BLaER1 treated with 17β-estradiol and CSF1 and Interleukin-3, amounts not matched to agents 10 nM and 100 nM (cell line): Measurements from ENCODE around the gene SEMA5A.

Experiments used
- H3K27ac ChIP-seq, 11 experiments: shearing (Covaris generic); formaldehyde crosslinking; 2 replicates each; pipeline ENCODE4 v1.8.1; 2022
- H3K27me3 ChIP-seq, 11 experiments: shearing (Covaris generic); formaldehyde crosslinking; 2 replicates each; pipeline ENCODE4 v1.8.1; 2022
- H3K36me3 ChIP-seq, 11 experiments: shearing (Covaris generic); formaldehyde crosslinking; 2 replicates each; pipeline ENCODE4 v1.8.1; 2022
- H3K4me1 ChIP-seq, 10 experiments: shearing (Covaris generic); formaldehyde crosslinking; 2 replicates each; pipeline ENCODE4 v1.8.1; 2022
- H3K4me2 ChIP-seq, 11 experiments: shearing (Covaris generic); formaldehyde crosslinking; 2 replicates each; pipeline ENCODE4 v1.8.1; 2022
- H3K4me3 ChIP-seq, 10 experiments: shearing (Covaris generic); formaldehyde crosslinking; 2 replicates each; pipeline ENCODE4 v1.8.1; 2022
- H3K9ac ChIP-seq, 11 experiments: shearing (Covaris generic); formaldehyde crosslinking; 2 replicates each; pipeline ENCODE4 v1.8.1; 2022
- H3K9me3 ChIP-seq, 11 experiments: shearing (Covaris generic); formaldehyde crosslinking; replicated peaks in 1 of 11; 2 replicates each; pipeline ENCODE4 v1.8.1; 2022
- H4K20me1 ChIP-seq, 11 experiments: shearing (Covaris generic); formaldehyde crosslinking; 2 replicates each; pipeline ENCODE4 v1.8.1; 2022
- Cebpa-rat ChIP-seq, 11 experiments: shearing (Covaris generic); IDR thresholded peaks; 2 replicates each; pipeline ENCODE4 v1.8.1; 2022

SEMA5A gene

GRCh38 chr5:9540791-9541190 is 5.1 kb downstream of the SEMA5A start:
- H3K4me3 ChIP-seq, result no peak overlapping the region
- H3K4me2 ChIP-seq, result no peak overlapping the region
- peaks cover 0 to 8% (median 3%) of the 10 kb centered on the region in 10 experiments; a peak in 5 of 20 replicates for H3K4me1 ChIP-seq
- TF ChIP-seq Cebpa-rat (IDR thresholded peaks at IDR 0.05), result no peak
- no peaks in the 10 kb centered on the region for H3K36me3 ChIP-seq
- H3K27ac ChIP-seq, result no peak overlapping the region
- H3K27me3 ChIP-seq, result peaks cover 7 to 18% (median 14%) of the 10 kb centered on the region in 11 experiments; a peak in 20 of 22 replicates
- H3K9me3 ChIP-seq, result peaks cover 13 to 16% (median 15%) of the 10 kb centered on the region in 11 experiments; a peak in 21 of 22 replicates
- H4K20me1 ChIP-seq, result no peaks in the 10 kb centered on the region
- no peak overlapping the region for H3K9ac ChIP-seq

- Histone ChIP-seq H3K36me3 (no peaks in the 10 kb centered on the region), H3K27ac (no peak overlapping the region), H4K20me1 (no peaks in the 10 kb centered on the region), H3K4me2 (no peak overlapping the region), H3K9me3 (no peaks in the 10 kb centered on the region), H3K4me3 (no peak overlapping the region), H3K9ac (no peak overlapping the region), H3K4me1 (no peaks in the 10 kb centered on the region), H3K27me3 (no peaks in the 10 kb centered on the region)
- no peak for TF ChIP-seq Cebpa-rat (IDR thresholded peaks at IDR 0.05)
Measured at GRCh38 chr5:9538504-9538903, 7.4 kb downstream of the SEMA5A start.

- Histone ChIP-seq H4K20me1 (no peaks in the 10 kb centered on the region), H3K4me1 (no peaks in the 10 kb centered on the region), H3K9me3 (no peaks in the 10 kb centered on the region), H3K27me3 (no peaks in the 10 kb centered on the region), H3K27ac (no peak overlapping the region), H3K9ac (no peak overlapping the region), H3K4me2 (no peak overlapping the region), H3K36me3 (no peaks in the 10 kb centered on the region), H3K4me3 (no peak overlapping the region)
- no peak for TF ChIP-seq Cebpa-rat (IDR thresholded peaks at IDR 0.05)
Measured at GRCh38 chr5:9537223-9538141, 8.4 kb downstream of the SEMA5A start.

- Histone ChIP-seq H3K4me2 (no peak overlapping the region), H3K9ac (no peak overlapping the region), H3K4me3 (no peak overlapping the region), H3K27ac (no peak overlapping the region), H3K4me1 (no peaks in the 10 kb centered on the region), H4K20me1 (no peaks in the 10 kb centered on the region), H3K9me3 (no peaks in the 10 kb centered on the region), H3K36me3 (no peaks in the 10 kb centered on the region), H3K27me3 (no peaks in the 10 kb centered on the region)
- TF ChIP-seq Cebpa-rat (IDR thresholded peaks at IDR 0.05), result no peak
Measured at GRCh38 chr5:9536717-9537116, 9.2 kb downstream of the SEMA5A start.

- no peak overlapping the region for H3K27ac ChIP-seq
- H3K4me1 ChIP-seq, result no peaks in the 10 kb centered on the region
- no peaks in the 10 kb centered on the region for H3K9me3 ChIP-seq
- H3K4me3 ChIP-seq, result no peak overlapping the region
- no peaks in the 10 kb centered on the region for H4K20me1 ChIP-seq
- H3K9ac ChIP-seq, result no peak overlapping the region
- no peak overlapping the region for H3K4me2 ChIP-seq
- TF ChIP-seq Cebpa-rat (IDR thresholded peaks at IDR 0.05), result no peak
- H3K36me3 ChIP-seq, result no peaks in the 10 kb centered on the region
- H3K27me3 ChIP-seq, result no peaks in the 10 kb centered on the region
Measured at GRCh38 chr5:9534881-9535517, 10.9 kb downstream of the SEMA5A start.

- H3K4me2 ChIP-seq, result no peak overlapping the region
- no peak overlapping the region for H3K27ac ChIP-seq
- no peak overlapping the region for H3K9ac ChIP-seq
- H3K4me1 ChIP-seq, result no peaks in the 10 kb centered on the region
- TF ChIP-seq Cebpa-rat (IDR thresholded peaks at IDR 0.05), result no peak
- H3K36me3 ChIP-seq, result no peaks in the 10 kb centered on the region
- H3K4me3 ChIP-seq, result no peak overlapping the region
- H3K27me3 ChIP-seq, result no peaks in the 10 kb centered on the region
- H3K9me3 ChIP-seq, result no peaks in the 10 kb centered on the region
- no peaks in the 10 kb centered on the region for H4K20me1 ChIP-seq
Measured at GRCh38 chr5:9533562-9534364, 12.1 kb downstream of the SEMA5A start.

- H3K27me3 ChIP-seq, result no peaks in the 10 kb centered on the region
- no peak overlapping the region for H3K27ac ChIP-seq
- no peaks in the 10 kb centered on the region for H3K36me3 ChIP-seq
- H3K4me1 ChIP-seq, result no peaks in the 10 kb centered on the region
- H3K4me2 ChIP-seq, result no peak overlapping the region
- no peak overlapping the region for H3K9ac ChIP-seq
- no peak for TF ChIP-seq Cebpa-rat (IDR thresholded peaks at IDR 0.05)
- no peaks in the 10 kb centered on the region for H4K20me1 ChIP-seq
- no peaks in the 10 kb centered on the region for H3K9me3 ChIP-seq
- H3K4me3 ChIP-seq, result no peak overlapping the region
Measured at GRCh38 chr5:9533096-9533495, 12.8 kb downstream of the SEMA5A start.

- H3K36me3 ChIP-seq, result no peaks in the 10 kb centered on the region
- no peak overlapping the region for H3K4me2 ChIP-seq
- no peaks in the 10 kb centered on the region for H3K4me1 ChIP-seq
- H4K20me1 ChIP-seq, result no peaks in the 10 kb centered on the region
- H3K4me3 ChIP-seq, result no peak overlapping the region
- H3K27me3 ChIP-seq, result no peaks in the 10 kb centered on the region
- no peaks in the 10 kb centered on the region for H3K9me3 ChIP-seq
- no peak overlapping the region for H3K9ac ChIP-seq
- TF ChIP-seq Cebpa-rat (IDR thresholded peaks at IDR 0.05), result no peak
- H3K27ac ChIP-seq, result no peak overlapping the region
Measured at GRCh38 chr5:9529513-9529912, 16.4 kb downstream of the SEMA5A start.

- Histone ChIP-seq H3K4me3 (no peak overlapping the region), H4K20me1 (no peaks in the 10 kb centered on the region), H3K4me1 (no peaks in the 10 kb centered on the region), H3K9me3 (no peaks in the 10 kb centered on the region), H3K36me3 (no peaks in the 10 kb centered on the region), H3K27me3 (no peaks in the 10 kb centered on the region), H3K27ac (no peak overlapping the region), H3K4me2 (no peak overlapping the region), H3K9ac (no peak overlapping the region)
- TF ChIP-seq Cebpa-rat (IDR thresholded peaks at IDR 0.05), result no peak
Measured at GRCh38 chr5:9529041-9529480, 16.8 kb downstream of the SEMA5A start.
